Measurements from ENCODE around the gene UPP2. TPM values are rescaled to one million over a fixed set of nuclear protein-coding genes. Genes with fewer than 3 reads are reported as not detected.

The UPP2 gene
- total and polyA plus RNA-seq, 2 of the 13 experiments (the other 11 are each of a cell fraction or from before 2014, with no cell fraction given) = 0.07 to 0.28 TPM

- H3K36me3 ChIP-seq (replicated peaks in 1 of 2; ENCODE audit: control insufficient read depth in 1 of 2, insufficient read depth in 2 of 2, low read length in 2 of 2) = no peaks in the 10 kb centered on the region
- H4K20me1 ChIP-seq (ENCODE audit: insufficient read depth, low read length) = no peaks in the 10 kb centered on the region
- H3K79me2 ChIP-seq (ENCODE audit: insufficient read depth, low read length) = no peaks in the 10 kb centered on the region
- H2AFZ ChIP-seq (ENCODE audit: low read length) = no peak overlapping the region
- no peaks in the 10 kb centered on the region for H3K9me3 ChIP-seq (ENCODE audit: low read length)
- 82% methylated on average over 8 of the region's 8 CpGs for WGBS (ENCODE audit: low lambda C conversion rate)
- ATAC-seq (no peak), FAIRE-seq (no peak), DNase-seq (ENCODE audit: low spot score) (no peak)
- no peak overlapping the region for H3K27ac ChIP-seq (ENCODE audit: extremely low read length, insufficient read depth, low read length)
- in situ Hi-C loops (cut with HindIII; ENCODE audit: extremely low pct_ligation_motif_present, low pct_unique_long_range_greater_than_20kb) (no loop called here), intact Hi-C loops (cut with micrococcal nuclease; ENCODE audit: unreplicated experiment) (no loop called here)
- peaks cover 46% of the 10 kb centered on the region for H3K4me1 ChIP-seq (ENCODE audit: insufficient read depth, low read length)
- BruUV-seq (replicated peaks) = no TSS peak
- TF ChIP-seq PAX8 (CRISPR knock-in tag; IDR thresholded peaks at IDR 0.05; ENCODE audit: borderline replicate concordance) (no peak), ZNF772 (CRISPR knock-in tag; IDR thresholded peaks at IDR 0.05) (no peak), ZSCAN20 (CRISPR knock-in tag; IDR thresholded peaks at IDR 0.05; ENCODE audit: borderline replicate concordance) (no peak), NR1H2 (CRISPR knock-in tag; IDR thresholded peaks at IDR 0.05; ENCODE audit: borderline replicate concordance, low read depth) (no peak), ZNF749 (CRISPR knock-in tag; IDR thresholded peaks at IDR 0.05; ENCODE audit: borderline replicate concordance) (no peak), CREBL2 (CRISPR knock-in tag; IDR thresholded peaks at IDR 0.05; ENCODE audit: borderline replicate concordance) (no peak), ZFP41 (CRISPR knock-in tag; IDR thresholded peaks at IDR 0.05; ENCODE audit: borderline replicate concordance) (no peak), ZNF431 (CRISPR knock-in tag; IDR thresholded peaks at IDR 0.05; ENCODE audit: borderline replicate concordance, low read depth) (no peak), ZNF225 (CRISPR knock-in tag; IDR thresholded peaks at IDR 0.05) (no peak), ZNF496 (CRISPR knock-in tag; IDR thresholded peaks at IDR 0.05; ENCODE audit: insufficient replicate concordance) (no peak)
- no peak overlapping the region for H3K4me3 ChIP-seq (replicated peaks in 1 of 3; ENCODE audit: insufficient read depth in 1 of 3, low read depth in 2 of 3, low read length in 3 of 3)
- H3K27me3 ChIP-seq (ENCODE audit: control insufficient read depth in 1 of 2, insufficient read depth in 2 of 2, low read length in 2 of 2) = no peaks in the 10 kb centered on the region
- CTCF ChIA-PET (ENCODE audit: low intra/inter-chr PET ratio, low total read pairs) = no interaction called here
- POLR2A ChIA-PET = interaction anchor here (0.9 to 1.8 kb wide), 3 partner anchors 10 to 19 kb away, joined by 3 to 4 read pairs (median 4); partner anchors contain the start of gene UPP2
- no peak overlapping the region for H3K9ac ChIP-seq (ENCODE audit: insufficient read depth, low read depth, low read length)
- no peak overlapping the region for H3K4me2 ChIP-seq (ENCODE audit: low read depth, low read length)
Measured at GRCh38 chr2:158120664-158121641, 19.3 kb downstream of the UPP2 start.
